Measurements from ENCODE around the gene PYGO2.

GRCh38 chr1:154958036-154958435, 3.5 kb downstream of the PYGO2 start:
- TF ChIP-seq CTCF (IDR thresholded peaks at IDR 0.05) (no peak), POLR2AphosphoS5 (IDR thresholded peaks at IDR 0.05; ENCODE audit: insufficient read depth in 1 of 2, low read depth in 1 of 2) (no peak)
